Sigmoid colon (tissue), 7 donors: ENCODE measurements around the gene CHP1. TPM values are rescaled to one million over a fixed set of nuclear protein-coding genes. Genes with fewer than 3 reads are reported as not detected.
A peak's percentile ranks its signal among the peaks of the same experiment; 100 is the strongest.
"Not testable (repeated sequence)": the region's sequence is repeated elsewhere in the genome, so short reads cannot be mapped to it uniquely, and the experiment has no call there.

ENCODE experiments used
- DNase-seq: peaks from one replicate; pipeline ENCODE4 v3.0.0-alpha.2; 2019
- H3K27ac ChIP-seq, 4 donors: fragments of 200-600 bp; sonication (generic); one replicate each; pipeline ENCODE4 v1.5.1; 2016 to 2019; ENCODE audit warnings: mild to moderate bottlenecking in 1 of 4
- H3K27me3 ChIP-seq, 3 donors: fragments of 200-600 bp; sonication (generic); one replicate each; pipeline ENCODE4 v1.5.1; 2019; ENCODE audit warnings: mild to moderate bottlenecking in 1 of 3
- H3K36me3 ChIP-seq, 4 donors: fragments of 200-600 bp; sonication (generic); one replicate each; pipeline ENCODE4 v1.5.1; 2016 to 2019
- H3K4me1 ChIP-seq, 4 donors: fragments of 200-600 bp; sonication (generic); one replicate each; pipeline ENCODE4 v1.5.1; 2017 to 2019
- H3K4me3 ChIP-seq, 4 donors: fragments of 200-600 bp; sonication (generic); one replicate each; pipeline ENCODE4 v1.5.1; 2017 to 2019; ENCODE audit warnings: mild to moderate bottlenecking in 2 of 4, moderate library complexity in 1 of 4
- H3K9me3 ChIP-seq, 4 donors: fragments of 200-600 bp in 3 of 4; sonication (generic) in 3 of 4; one replicate each; pipeline versions ENCODE4 v1.5.1 to v1.6.1; 2013 to 2019
- EP300 ChIP-seq, 4 donors: sonication (generic); formaldehyde crosslinking; IDR thresholded peaks; one replicate each; pipeline ENCODE4 v1.6.1; 2017; ENCODE audit warnings: antibody characterized with exemption in 4 of 4
- POLR2A ChIP-seq, 2 donors: fragments of 450-650 bp; IDR thresholded peaks; one replicate each; pipeline ENCODE4 v1.6.1; 2016; ENCODE audit warnings: antibody characterized with exemption in 2 of 2, mild to moderate bottlenecking in 2 of 2, moderate library complexity in 2 of 2
- POLR2AphosphoS5 ChIP-seq, 4 donors: sonication (generic); formaldehyde crosslinking; IDR thresholded peaks; one replicate each; pipeline ENCODE4 v1.6.1; 2017; ENCODE audit warnings: antibody characterized with exemption in 4 of 4
- WGBS, 2 donors: extraction: QIAGEN DNeasy Blood & Tissue Kit; methylation state at CpG; one replicate each; pipeline ENCODE4 v1.1.7; 2013; 5-methylcytosine and 5-hydroxymethylcytosine counted together
- intact Hi-C: fragments of 100-400 bp; cut with DNase I; formaldehyde crosslinking; loops from one replicate; pipeline ENCODE4 v1.15.1; 2023
- polyA plus RNA-seq, 3 donors: library from polyadenylated mRNA; stranded (reverse); fragments of 200-250 nt; gene quantifications; one replicate each; pipeline ENCODE4 v1.2.3, GENCODE V29; 2013
- total RNA-seq, 4 donors: library from RNA; depleted of rRNA; stranded (reverse); fragments of >200 nt; gene quantifications; one replicate each; pipeline ENCODE4 v1.1.0, GENCODE V29; 2016
- TF ChIP-seq, protein P1 (sequence below), 4 experiments: fragments of 450-650 bp in 3 of 4; fragments of 200-600 bp in 1 of 4; IDR thresholded peaks; one replicate each; pipeline ENCODE4 v1.5.1; 2016 to 2019; ENCODE audit warnings: antibody characterized with exemption in 4 of 4, mild to moderate bottlenecking in 3 of 4, moderate library complexity in 2 of 4
- donor health status: healthy with polysubstance abuse.
- donor health status: Bipolar disorder and iron deficiency.
- donor health status: healthy.

CHP1 gene
- total and polyA plus RNA-seq, 7 donors, result 101 to 270 (median 118) TPM

DNA sequence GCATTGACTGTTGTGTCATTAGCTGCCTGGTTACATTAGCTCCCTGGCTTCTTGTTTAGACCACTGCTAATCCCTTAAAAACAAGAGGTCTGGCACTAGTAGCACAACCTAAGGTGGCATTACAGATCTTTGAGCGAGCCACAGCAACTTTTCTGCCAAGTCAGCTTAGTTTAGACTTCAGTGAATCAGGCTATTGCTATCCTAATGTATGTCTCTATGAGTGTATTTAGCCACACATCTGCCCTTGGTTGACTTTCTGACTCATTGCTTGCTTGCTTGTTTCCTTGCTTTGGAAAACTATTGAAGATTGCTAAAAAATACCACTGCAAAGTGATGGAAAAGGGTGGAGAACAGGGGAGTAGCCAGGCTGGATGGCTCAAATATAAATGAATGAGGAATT lies 50.2 kb downstream of the CHP1 start:
- Histone ChIP-seq H3K36me3 (peaks cover 0 to 39% (median 9%) of the 10 kb centered on the region in 4 donors), H3K4me3 (no peak overlapping the region), H3K9me3 (no peaks in the 10 kb centered on the region), H3K27me3 (no peaks in the 10 kb centered on the region), H3K4me1 (peaks cover 0 to 15% (median 12%) of the 10 kb centered on the region in 4 donors), H3K27ac (no peak overlapping the region)
- TF ChIP-seq EP300 (IDR thresholded peaks at IDR 0.05) (no peak), POLR2AphosphoS5 (IDR thresholded peaks at IDR 0.05) (no peak)
- intact Hi-C loops, result loop anchor here (5.0 kb wide), 2 partner anchors 51 to 136 kb away; partner anchors contain the start of genes NUSAP1, OIP5 and RTF1
- DNase-seq, result no peak
- 88 to 90% methylated on average over 1 of the region's 1 CpG for WGBS, 2 donors

DNA sequence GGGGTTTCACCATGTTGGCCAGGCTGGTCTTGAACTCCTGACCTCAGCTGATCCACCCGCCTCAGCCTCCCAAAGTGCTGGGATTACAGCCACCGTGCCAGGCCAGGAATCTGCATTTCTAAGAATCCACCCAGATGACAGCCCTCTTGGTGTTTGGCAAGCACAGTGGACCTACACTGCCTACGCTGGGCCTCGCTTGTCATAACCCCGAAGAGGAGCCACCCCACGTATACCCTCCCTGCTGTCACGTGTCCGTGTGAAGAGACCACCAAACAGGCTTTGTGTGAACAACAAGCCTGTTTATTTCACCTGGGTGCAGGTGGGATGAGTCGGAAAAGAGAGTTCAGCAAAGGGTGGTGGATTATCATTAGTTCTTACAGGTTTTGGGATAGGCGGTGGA lies 51.4 kb downstream of the CHP1 start:
- 94% methylated on average over 10 of the region's 10 CpGs for WGBS, 2 donors
- Histone ChIP-seq H3K4me1 (peaks cover 0 to 20% (median 14%) of the 10 kb centered on the region in 4 donors), H3K36me3 (peaks cover 0 to 43% (median 14%) of the 10 kb centered on the region in 4 donors)
- not testable (repeated sequence) for DNase-seq, H3K4me3 ChIP-seq, H3K27ac ChIP-seq, H3K27me3 ChIP-seq, H3K9me3 ChIP-seq
- intact Hi-C loops, result loop anchor here (5.0 kb wide), 2 partner anchors 50 to 135 kb away; partner anchors contain the start of genes NUSAP1, OIP5 and RTF1

DNA sequence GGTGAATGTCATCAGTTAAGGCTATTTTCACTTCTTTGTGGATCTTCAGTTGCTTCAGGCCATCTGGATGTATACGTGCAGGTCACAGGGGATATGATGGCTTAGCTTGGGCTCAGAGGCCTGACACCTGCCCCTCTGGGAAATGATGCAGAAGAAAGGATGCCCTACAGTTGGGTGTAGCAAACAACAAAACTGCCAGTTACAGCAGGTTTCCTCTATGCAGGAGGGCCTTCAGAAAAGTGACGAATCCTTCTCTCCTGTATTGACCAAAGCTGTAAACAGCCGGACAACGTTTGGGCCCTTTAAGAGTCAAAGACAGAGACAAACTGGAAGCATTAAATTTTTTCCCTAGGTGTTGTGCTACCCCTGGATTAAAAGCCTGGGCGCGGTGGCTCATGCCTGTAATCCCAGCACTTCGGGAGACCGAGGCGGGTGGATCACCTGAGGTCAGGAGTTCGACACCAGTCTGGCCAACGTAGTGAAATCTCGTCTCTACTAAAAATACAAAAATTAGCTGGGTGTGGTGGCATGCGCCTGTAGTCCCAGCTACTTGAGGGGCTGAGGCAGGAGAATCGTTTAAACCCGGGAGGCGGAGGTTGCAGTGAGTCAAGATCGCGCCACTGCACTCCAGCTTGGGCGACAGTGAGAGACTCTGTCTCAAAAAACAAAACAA lies 52.0 kb downstream of the CHP1 start:
- intact Hi-C loops, result loop anchor here (5.0 kb wide), 2 partner anchors 49 to 134 kb away; partner anchors contain the start of genes NUSAP1, OIP5 and RTF1
- DNase-seq, H3K27me3 ChIP-seq, H3K9me3 ChIP-seq: not testable (repeated sequence)
- H3K27ac ChIP-seq, result peak overlapping the region; percentile 90 to 96 (median 92)
- peak overlapping the region; percentile 80 to 98 (median 92) for H3K4me3 ChIP-seq
- 13 to 38% methylated on average over 19 of the region's 19 CpGs for WGBS, 2 donors
- H3K36me3 ChIP-seq, result peaks cover 3 to 46% (median 20%) of the 10 kb centered on the region in 4 donors
- H3K4me1 ChIP-seq, result peaks cover 0 to 23% (median 15%) of the 10 kb centered on the region in 4 donors

DNA sequence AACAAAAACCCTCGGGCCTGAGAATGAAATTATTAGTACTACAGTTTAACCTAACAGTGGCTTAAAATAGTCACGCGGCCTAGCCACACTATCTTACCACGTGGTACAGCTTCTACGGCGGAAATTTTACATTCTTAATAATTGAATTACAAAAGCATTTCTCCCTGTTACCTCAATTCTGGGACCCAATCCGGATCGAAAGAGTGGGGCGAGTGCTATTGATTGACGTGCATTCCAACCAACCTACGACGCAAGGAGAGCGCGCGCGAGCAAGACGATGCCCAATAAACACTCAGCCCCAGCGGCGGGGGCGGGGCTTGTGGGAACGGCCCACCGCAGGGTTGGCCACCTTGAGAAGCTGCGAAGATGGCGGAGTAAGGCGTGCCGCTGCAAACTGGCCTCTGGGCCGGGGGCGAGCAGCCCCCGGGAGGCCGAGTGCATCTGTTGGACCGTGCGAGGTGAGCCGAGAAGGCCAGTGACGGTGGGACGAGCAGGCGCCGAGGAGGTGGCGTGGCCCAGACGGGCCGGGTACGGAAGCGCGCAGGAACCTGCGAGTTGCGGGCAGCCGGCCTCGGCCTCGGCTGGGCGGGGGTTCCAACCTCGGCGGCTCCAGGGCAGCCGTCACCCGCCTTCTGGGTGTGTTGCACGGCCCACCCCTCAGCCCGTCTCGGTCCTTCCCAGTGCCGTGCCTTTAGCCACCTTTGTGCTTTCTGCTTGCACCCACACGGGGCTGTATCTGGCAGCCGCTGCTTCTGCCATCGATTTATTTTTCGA lies 52.8 kb downstream of the CHP1 start:
- Histone ChIP-seq H3K36me3 (peaks cover 8 to 49% (median 26%) of the 10 kb centered on the region in 4 donors), H3K9me3 (no peaks in the 10 kb centered on the region), H3K27me3 (no peaks in the 10 kb centered on the region), H3K4me3 (peak overlapping the region; percentile 80 to 98 (median 92)), H3K27ac (peak overlapping the region; percentile 90 to 96 (median 92)), H3K4me1 (peaks cover 0 to 29% (median 22%) of the 10 kb centered on the region in 4 donors)
- TF ChIP-seq POLR2A (IDR thresholded peaks at IDR 0.05) (peak; percentile 82 to 90), EP300 (IDR thresholded peaks at IDR 0.05) (peak in 1 of 4 donors; percentile 9), POLR2AphosphoS5 (IDR thresholded peaks at IDR 0.05) (peak; percentile 93 to 97 (median 94))
- TF ChIP-seq, protein P1, sequence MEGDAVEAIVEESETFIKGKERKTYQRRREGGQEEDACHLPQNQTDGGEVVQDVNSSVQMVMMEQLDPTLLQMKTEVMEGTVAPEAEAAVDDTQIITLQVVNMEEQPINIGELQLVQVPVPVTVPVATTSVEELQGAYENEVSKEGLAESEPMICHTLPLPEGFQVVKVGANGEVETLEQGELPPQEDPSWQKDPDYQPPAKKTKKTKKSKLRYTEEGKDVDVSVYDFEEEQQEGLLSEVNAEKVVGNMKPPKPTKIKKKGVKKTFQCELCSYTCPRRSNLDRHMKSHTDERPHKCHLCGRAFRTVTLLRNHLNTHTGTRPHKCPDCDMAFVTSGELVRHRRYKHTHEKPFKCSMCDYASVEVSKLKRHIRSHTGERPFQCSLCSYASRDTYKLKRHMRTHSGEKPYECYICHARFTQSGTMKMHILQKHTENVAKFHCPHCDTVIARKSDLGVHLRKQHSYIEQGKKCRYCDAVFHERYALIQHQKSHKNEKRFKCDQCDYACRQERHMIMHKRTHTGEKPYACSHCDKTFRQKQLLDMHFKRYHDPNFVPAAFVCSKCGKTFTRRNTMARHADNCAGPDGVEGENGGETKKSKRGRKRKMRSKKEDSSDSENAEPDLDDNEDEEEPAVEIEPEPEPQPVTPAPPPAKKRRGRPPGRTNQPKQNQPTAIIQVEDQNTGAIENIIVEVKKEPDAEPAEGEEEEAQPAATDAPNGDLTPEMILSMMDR (IDR thresholded peaks at IDR 0.05), result no peak
- DNase-seq, result peak; percentile 99
- WGBS, 2 donors, result 0% methylated on average over 61 of the region's 61 CpGs
- intact Hi-C loops, result loop anchor here (1.0 to 5.0 kb wide), 3 partner anchors 48 to 133 kb away; partner anchors contain the start of genes CHP1, NUSAP1, OIP5 and RTF1

DNA sequence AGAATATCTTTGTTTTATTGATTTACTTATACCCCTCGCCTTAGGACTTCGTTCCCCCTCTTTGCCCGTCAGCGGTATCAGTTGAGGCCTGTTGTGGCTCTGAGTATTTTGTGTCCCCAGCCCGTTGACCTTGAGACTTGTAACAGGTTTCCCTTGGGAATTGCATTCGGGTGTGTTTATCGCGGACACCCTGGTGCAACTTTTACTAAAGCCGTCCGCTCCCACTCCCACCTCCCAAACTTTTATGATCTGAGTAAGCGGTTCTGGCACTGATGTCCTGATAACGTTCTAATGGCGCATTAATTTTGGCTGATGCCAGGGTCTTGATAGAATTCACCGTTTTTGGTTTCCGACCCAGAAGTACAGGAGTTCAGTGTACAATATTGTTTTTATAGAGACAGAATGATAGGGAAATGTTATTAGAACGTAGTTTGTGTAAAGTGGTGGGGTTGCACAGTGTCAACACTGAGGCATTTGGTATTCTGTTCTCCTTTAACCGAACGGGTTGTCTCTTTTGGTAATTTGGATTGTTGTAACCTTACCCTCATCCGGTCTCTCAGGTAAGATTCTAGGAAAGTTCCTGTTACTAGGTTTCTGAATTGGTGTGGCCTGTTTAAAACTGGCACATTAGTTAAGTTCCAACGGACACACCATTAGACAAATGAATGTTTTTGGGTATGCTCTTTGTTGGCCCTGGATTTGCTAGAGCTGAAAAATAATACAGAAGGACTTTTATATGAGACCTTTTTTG lies 53.5 kb downstream of the CHP1 start:
- H3K4me3 ChIP-seq, result peak overlapping the region; percentile 80 to 98 (median 92)
- 0 to 1% methylated on average over 20 of the region's 20 CpGs for WGBS, 2 donors
- no peaks in the 10 kb centered on the region for H3K9me3 ChIP-seq
- H3K36me3 ChIP-seq, result peaks cover 8 to 47% (median 23%) of the 10 kb centered on the region in 4 donors
- intact Hi-C loops, result loop anchor here (1.0 to 5.0 kb wide), 3 partner anchors 48 to 133 kb away; partner anchors contain the start of genes CHP1, NUSAP1, OIP5 and RTF1
- TF ChIP-seq EP300 (IDR thresholded peaks at IDR 0.05) (no peak), POLR2AphosphoS5 (IDR thresholded peaks at IDR 0.05) (no peak), POLR2A (IDR thresholded peaks at IDR 0.05) (no peak)
- TF ChIP-seq, protein P1 (IDR thresholded peaks at IDR 0.05), result no peak
- peaks cover 0 to 30% (median 22%) of the 10 kb centered on the region in 4 donors for H3K4me1 ChIP-seq
- DNase-seq, result no peak
- peak overlapping the region; percentile 90 to 96 (median 92) for H3K27ac ChIP-seq
- no peaks in the 10 kb centered on the region for H3K27me3 ChIP-seq
